HG02943 (cell line): ENCODE measurements around the gene UNK.
A peak's percentile ranks its signal among the peaks of the same experiment; 100 is the strongest.

Source experiments
- ATAC-seq: cut with Tn5 transposase; IDR thresholded peaks from one replicate; pipeline ENCODE4 v1.9.1; 2021; ENCODE audit warnings: mild to moderate bottlenecking, low read depth, moderate library complexity; ENCODE audit not compliant: unreplicated experiment

Gene UNK

GRCh38 chr17:75832164-75832651 is 47.6 kb downstream of the UNK start:
- no peak for ATAC-seq

GRCh38 chr17:75832652-75833400 is 48.2 kb downstream of the UNK start:
- ATAC-seq: no peak

GRCh38 chr17:75834279-75834920 is 49.8 kb downstream of the UNK start:
- ATAC-seq: no peak

DNA sequence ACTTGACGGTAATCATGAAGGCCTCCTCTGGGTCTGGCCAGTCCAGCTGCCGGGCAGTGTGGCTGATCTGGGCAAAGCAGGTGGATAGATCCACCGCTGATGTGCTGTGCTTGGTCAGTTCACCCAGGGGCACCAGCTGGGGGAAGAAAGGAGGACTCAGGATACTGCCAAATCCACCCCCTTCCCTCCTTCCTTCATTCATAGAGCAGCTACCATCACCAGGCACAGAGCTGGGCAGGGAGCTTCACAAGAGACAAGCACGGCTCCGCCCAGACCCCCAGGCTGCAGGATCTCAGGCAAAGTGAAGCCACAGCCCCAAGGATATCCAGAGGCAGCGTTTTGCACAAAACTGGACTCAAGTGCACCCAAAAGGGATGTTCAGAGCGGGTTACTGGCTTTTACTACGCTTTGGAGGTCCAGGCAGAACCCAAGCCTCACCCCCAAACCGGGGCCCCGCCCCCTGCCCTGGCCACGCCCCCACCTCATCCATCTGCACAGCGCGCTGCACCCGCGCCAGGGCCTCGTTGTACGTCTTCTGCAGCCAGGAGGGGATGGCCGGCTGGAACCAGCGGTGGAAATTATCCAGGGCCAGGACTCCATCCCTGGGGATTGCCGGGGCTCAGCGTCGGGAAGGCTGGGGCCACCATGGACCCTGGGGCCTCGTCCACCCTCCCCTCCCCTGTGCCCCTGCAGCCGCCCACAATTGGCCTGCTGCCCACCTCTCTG is 50.5 kb downstream of the UNK start:
- ATAC-seq: no peak

DNA sequence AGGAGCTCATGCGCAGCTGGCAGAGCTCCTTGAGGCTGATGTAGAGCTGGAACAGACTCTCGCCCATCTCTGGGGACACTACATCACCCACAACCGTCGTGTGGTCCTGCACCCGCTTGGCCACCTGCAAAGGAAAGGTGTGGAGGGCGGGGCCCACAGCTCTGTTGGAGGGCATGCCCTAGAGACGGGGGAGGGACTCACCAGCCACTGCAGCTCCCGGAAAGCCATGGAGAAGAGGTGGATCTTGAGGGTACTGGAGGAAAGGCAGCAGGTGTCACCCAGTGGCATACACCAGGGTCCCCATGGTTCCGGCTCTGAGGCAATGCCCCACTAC is 51.0 kb downstream of the UNK start:
- ATAC-seq: no peak

DNA sequence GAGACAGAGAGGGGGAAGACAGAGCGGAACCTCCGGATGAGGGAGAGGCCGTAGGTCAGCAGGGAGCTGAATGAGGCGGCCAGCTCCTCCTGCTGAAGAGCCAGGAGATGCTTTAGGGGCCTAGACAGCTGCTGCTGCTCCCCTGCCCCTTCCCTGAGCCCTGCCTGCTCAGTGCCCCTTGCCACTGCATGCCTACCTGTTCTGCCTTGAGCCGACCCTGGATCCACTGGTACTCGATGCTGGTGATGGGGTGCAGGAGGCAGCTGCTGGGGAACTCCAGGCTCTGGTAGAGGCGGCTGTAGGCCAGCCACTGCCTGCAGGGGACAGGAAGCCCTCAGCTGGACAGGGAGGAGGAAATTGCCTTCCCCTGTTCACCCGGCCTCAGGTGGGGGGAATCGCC is 52.0 kb downstream of the UNK start:
- ATAC-seq: no peak

DNA sequence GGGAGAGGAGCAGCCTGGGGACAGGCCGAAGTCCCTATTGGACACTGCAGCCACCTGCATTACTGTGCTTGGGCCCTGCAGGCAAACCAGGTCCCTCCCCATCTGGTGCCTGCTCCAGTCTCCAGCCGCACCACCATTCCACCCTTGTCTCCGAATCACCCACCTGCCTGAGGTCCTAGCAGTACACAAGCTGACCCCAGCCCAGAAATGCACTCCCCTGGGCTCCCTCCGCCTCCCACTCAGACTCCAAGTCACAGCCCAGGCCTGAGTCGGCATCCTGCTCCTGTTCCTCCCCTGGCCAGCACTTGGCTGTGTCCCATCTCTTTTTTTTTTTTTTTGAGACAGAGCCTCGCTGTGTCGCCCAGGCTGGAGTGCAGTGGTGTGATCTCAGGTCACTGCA is 53.3 kb downstream of the UNK start:
- no peak for ATAC-seq

GRCh38 chr17:75838410-75838809 is 53.8 kb downstream of the UNK start:
- ATAC-seq: no peak

DNA sequence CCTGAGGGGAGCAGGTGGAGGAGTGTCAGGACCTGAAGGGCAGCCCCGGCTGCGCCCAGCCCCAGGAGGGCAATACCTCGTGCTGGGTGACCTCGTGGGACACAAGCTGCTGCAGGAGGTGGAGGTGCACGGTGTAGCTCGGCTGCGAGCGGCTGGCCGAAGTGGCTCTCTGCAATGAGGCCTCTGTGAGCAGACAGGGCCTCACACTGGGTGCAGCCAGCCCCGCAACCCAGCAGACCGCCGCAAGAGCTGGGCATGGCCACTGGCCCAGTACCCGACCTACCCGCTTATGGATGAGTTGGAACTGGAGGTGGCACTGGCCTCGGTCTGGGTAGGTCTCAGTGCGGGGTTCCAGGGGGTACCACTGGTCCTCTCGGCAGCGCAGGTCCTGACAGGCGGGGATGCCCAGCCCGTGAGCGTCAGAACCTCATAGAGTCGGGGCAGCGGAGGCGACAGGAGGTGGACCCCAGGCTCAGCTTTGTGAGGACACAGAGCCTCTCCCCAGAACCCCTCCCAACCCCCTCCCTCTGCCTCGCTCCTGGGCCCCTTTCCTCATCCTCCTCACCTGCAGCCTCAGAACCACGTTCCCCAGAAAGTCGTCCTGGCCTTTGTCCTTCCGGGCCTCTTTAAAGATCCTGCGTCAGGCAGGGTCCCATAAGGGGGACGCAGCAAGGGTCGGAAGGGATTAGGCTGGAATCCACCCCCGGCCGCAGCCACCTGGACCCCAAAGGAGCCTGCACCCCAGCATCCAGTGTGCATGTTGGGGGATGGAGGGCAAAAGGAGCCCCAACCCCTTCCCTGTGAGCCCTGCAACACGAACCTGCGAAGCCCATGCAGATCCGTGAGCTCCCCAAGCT is 55.6 kb downstream of the UNK start:
- no peak for ATAC-seq

DNA sequence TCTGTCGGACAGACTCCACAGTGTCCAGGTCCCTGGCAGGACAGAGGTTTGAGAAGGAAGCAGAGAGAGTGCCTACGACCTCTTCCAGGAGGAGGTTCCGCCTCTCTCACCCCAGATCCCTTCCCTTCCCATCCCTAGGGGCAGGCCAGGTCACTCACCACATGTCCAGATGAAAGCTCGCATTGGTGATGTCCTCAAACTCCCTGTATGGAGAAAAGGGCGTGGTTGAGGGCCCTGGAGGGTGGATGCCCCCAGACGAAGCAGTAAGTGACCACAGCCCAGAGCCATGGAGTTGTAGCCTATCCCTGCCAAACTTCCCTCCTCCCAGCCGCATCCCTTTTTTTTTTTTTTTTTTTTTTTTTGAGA is 56.2 kb downstream of the UNK start:
- no peak for ATAC-seq

DNA sequence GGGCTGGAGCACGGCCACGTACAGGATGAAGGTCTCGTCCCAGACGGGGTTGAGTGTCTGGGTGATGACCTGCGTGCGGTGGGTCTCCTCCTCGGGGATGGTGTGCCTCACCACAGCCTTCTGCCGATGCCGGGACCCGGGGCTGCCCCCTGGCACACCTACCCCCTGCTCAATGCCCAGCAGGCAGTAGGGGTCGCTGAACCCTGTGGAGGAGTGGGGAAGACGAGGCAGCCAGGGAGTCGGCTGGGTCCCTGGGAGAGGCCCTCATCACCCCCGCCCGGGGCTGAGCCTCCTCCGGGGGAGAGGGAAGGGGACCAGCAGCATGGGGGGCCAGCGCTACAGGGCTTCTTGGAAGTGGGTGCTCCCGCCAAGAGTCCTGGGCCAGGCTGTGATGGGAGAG is 57.8 kb downstream of the UNK start:
- no peak for ATAC-seq

DNA sequence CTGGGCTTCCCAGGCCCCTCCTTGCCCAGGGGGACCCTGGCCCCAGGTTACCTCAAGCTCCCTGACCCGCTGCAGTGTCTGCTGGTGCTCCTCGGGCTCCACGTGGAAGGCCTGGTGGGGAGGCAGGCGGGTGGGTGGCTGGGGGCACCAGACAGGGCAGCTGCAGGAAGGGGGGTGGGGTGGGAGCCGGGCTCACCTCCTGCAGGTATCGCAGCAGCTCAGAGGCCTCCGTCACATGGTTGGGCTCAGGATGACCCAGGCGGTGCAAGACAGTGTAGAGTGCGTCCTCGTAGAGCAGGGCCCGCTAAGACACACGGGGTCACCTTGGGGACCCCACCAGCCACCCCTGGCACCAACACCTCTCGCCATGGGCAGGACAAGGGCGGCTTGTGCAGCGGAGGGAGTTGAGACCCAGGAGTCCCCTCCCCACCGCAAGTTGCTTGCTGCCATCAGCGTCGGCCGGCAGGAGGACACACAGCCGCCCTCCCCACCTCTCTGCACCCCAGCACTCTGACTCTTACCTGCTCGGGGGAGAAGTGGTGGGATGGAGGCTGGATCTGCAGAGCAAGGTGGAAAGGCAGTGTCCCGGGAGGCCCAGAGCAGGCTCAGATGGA is 58.5 kb downstream of the UNK start:
- ATAC-seq: no peak

DNA sequence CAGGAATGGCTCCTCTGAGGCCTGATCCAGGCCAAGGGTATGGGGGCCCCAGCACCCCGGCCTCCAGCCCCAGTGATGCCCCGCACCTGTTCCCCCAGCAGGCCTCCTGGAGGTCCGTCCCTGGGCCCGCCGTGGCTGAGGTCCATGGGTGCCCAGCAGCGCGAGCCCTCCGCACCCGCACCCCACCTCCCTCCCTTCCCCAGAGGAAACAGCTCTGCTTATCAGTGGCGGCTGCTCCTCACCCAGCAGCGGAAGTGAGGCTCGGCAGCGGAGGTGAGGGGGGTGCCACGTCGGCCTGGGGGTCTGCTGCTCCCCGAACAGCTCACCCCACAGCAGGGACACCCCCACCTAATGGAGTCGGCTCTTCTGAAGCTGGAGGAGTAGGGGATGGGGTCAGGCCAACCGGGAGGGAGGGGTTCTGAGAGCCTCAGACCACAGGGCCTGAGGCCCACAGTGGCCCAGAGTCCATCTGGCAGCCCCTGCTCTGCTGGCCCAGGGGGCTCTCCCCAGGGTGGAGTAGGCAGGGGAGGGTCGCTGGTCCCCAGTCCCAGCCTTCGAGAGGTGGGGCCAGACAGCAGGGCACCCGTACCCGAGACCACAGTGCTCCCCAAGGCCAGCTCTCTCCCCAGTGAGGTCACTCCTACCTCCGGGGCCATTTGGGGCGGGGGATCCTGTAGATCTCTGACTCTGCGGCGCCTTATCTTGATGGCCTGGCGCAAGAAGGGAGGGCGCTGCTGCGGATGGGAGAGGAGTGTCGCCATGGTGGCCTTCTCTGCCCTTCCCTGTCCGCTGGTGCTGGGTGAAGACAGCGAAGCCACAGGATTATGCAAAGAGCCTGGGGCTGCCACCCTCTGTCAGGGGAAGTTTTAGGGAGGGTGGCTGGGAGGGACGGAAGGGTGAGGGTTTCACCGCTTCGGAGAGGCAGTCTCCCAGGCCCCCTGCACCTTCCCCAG is 59.2 kb downstream of the UNK start, which contains the start of gene UNC13D:
Gene UNC13D, minus strand, starts transcription at position 828 of the 953 bp plus-strand sequence. Its CDS starts 67 bp downstream, at position 761.
- ATAC-seq: no peak

DNA sequence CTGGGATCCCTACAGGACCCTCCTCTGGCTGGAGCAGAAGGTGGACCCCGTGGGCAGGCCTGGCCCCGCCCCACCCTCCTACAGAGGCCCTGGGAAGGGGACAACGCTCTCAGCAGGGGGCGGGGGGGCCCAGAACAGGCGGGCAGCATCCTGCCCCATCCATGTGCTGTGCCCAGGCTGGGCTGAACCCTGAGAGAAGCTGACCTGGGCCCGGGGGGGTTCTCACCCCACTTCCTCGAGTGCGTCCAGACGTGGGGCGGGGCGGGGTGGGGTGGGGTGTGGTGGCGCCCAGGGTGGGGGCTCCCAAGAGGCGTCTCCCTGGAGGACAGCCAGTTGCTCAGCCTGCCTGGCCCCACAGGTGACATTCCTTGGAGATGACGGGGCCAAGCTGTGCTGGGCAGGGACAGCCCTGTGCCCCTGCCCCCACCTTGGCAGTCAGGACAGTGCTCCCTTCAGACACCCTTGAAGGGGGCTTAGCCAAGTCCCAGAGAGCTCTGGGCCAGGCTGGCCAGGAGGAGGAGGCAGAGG is 60.0 kb downstream of the UNK start:
- no peak for ATAC-seq

DNA sequence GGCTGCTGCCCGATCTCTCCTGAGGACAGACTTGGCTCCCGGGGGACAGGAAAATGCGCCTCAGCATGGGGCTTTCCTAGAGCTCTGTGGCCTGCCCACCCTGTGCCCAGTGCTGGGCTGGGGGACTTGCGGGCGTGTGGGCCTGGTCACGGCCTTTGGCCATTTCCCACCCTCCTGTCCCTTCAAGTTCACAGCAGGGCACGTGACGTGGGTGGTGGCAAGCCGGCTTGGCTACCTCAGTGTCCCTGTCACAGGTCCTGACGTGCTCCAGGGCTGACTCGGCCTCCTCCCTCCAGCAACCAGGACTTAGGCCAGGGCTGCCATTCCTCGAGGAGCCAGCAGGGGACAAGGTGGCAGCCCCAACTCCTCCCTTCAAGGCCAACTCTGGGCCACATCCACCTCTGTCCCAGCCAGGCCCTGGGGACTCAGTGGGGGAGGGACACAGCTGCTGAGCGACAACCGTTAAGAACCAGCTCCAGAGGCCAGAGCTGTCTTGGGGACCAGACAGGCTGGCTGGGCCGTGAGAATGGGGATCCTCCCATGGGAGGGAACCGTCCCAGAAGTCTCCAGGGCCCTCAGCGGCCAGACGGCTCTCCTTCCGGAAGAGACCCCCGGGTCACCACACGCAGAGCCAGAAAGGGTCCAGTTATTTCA is 60.6 kb downstream of the UNK start:
- peak; percentile 55 for ATAC-seq

- ATAC-seq: no peak
Observed at GRCh38 chr17:75845933-75846691, 61.5 kb downstream of the UNK start.

GRCh38 chr17:75846692-75847613 is 62.3 kb downstream of the UNK start:
- no peak for ATAC-seq
